GM18861 (cell line): ENCODE data around the gene PSMC5.
"Not testable (repeated sequence)": the region's sequence is repeated elsewhere in the genome, so short reads cannot be mapped to it uniquely, and the experiment has no call there.

Source experiments
- ATAC-seq: cut with Tn5 transposase; IDR thresholded peaks from one replicate; pipeline ENCODE4 v1.9.1; 2021; ENCODE audit not compliant: unreplicated experiment

PSMC5 gene

GRCh38 chr17:63870292-63870665, 43.0 kb downstream of the PSMC5 start:
- ATAC-seq = not testable (repeated sequence)

GRCh38 chr17:63871646-63872365, 44.6 kb downstream of the PSMC5 start:
- not testable (repeated sequence) for ATAC-seq

GRCh38 chr17:63873577-63873976, 46.3 kb downstream of the PSMC5 start, which contains the start of gene CSH2:
CSH2 (minus strand) TSS chr17:63873677; CDS start chr17:63873614, 63 bp downstream.
- ATAC-seq = not testable (repeated sequence)

- ATAC-seq = not testable (repeated sequence)
These were observed 46.9 kb downstream of the PSMC5 start for GRCh38 chr17:63874061-63874626.

- not testable (repeated sequence) for ATAC-seq
These were observed 47.5 kb downstream of the PSMC5 start for GRCh38 chr17:63874693-63875092.

- ATAC-seq = not testable (repeated sequence)
These were observed 51.2 kb downstream of the PSMC5 start for GRCh38 chr17:63878413-63878812.

- ATAC-seq = no peak
These were observed 53.5 kb downstream of the PSMC5 start for GRCh38 chr17:63880706-63881105.

- not testable (repeated sequence) for ATAC-seq
These were observed 54.1 kb downstream of the PSMC5 start for GRCh38 chr17:63881337-63881736.
